Stimulated activated naive CD4-positive, alpha-beta T cell (primary cell): Measurements from ENCODE around the gene ZMIZ1.

Experiments used
- DNase-seq, 6 experiments: peaks; one replicate each; lab custom pipeline; 2025; lab: John Stamatoyannopoulos, UW

The ZMIZ1 gene

DNA sequence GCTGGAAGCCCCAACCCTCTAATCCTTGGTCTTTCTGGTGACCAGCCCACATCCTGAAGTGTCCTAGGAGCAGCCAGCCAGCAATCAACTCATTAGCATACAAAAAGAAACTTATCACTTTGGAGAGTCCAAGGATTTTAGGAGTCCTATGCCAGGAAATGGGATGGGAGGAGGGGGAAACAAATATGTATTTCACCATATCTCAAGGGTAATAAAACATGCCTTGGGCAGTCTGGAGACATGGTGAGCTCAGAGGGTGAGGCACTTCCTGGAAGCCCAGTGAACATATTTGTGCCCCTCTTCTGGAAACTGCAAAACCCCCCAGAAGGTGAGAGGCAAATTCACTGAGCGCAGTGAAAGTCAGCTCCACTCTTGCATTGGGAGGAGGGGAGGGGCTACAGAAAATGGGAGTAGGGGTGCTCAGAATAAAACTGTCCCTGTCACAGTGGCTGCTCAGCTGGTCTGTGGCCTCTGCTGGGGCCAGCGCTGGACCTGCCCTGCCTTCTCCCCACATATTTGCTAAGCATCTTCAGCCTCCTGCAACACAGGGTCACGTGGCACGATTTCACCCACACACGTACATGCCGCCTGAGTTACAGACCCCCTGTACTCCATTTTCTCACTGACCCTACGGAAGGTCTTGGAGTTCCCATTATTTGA is 17.7 kb upstream of the ZMIZ1 start:
- no peak for DNase-seq

DNA sequence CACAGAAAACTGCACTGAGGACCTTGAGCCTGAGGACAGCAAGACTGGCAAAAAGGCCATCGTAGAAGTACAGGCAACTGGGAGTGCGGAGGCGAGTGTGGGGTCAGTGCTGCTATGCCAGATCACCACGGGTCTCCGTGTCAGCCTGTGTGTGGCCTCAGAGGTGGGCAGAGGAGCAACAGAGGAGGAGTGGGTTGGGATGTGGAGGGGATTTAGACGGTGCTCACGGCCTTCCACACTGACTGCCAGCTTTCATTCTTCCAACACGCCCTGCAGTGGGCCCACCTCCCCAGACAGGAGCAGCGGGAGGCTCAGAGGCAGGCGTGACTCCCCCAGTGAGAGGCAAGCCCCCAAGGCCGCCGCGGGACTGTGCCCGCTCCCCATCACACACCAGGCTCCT is 17.0 kb upstream of the ZMIZ1 start:
- DNase-seq, result no peak

- DNase-seq, result peak; percentile 25 to 66 (median 42)
These were observed 16.3 kb upstream of the ZMIZ1 start for GRCh38 chr10:79052291-79053080.

DNA sequence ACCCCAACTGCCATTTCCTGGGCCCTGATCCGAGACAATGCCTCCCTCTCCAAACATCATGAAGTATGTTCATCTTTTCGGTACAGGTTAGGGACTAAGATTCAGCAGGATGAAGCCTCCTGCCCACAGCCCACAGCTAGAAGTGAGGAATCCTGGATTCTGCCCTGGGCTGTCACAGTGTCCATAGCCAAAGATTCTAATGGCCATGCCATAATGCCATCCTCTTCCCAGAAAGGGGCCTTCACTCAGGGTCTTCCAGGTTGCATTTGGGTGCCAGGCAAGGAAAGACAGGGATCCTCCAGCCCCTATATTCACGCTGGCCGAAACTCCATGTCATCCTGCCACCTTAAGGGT is 15.7 kb upstream of the ZMIZ1 start:
- DNase-seq, result no peak

DNA sequence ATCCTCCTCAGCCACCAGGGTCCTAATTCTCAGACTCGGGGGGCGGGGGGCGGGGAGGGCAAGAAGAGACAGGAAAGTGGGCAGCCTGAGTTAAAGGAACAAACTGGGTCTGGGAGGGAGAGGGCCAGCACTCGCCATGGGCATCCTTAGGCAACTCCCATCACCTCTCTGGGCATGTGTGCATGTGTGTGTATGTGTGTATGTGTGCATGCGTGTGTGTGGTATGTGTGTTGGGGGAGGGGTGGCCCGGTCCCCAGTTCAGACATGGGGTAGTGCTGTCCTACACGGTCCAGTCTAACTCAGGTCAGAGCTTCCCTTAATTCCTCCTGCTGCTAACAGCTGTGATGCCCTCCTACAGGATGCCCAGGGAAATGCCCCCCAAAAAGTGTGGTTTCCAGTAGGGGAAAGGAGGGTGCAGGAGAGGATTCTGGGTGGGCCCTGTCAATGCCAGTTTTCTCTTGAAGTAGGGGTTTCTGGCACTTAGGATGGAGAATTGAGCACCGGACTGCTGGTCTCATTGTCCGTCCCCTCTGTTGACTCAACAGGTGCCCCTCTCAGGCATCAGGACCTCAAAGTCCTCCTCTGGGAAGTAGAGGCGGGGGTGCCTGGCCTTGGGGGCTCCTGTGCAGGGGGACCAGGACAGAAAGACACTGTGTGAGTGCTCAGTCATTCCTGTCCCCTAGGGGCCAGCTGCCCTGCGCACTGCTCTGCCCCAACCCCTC is 15.1 kb upstream of the ZMIZ1 start:
- no peak for DNase-seq

GRCh38 chr10:79054203-79055099 is 14.3 kb upstream of the ZMIZ1 start:
- DNase-seq, result no peak

DNA sequence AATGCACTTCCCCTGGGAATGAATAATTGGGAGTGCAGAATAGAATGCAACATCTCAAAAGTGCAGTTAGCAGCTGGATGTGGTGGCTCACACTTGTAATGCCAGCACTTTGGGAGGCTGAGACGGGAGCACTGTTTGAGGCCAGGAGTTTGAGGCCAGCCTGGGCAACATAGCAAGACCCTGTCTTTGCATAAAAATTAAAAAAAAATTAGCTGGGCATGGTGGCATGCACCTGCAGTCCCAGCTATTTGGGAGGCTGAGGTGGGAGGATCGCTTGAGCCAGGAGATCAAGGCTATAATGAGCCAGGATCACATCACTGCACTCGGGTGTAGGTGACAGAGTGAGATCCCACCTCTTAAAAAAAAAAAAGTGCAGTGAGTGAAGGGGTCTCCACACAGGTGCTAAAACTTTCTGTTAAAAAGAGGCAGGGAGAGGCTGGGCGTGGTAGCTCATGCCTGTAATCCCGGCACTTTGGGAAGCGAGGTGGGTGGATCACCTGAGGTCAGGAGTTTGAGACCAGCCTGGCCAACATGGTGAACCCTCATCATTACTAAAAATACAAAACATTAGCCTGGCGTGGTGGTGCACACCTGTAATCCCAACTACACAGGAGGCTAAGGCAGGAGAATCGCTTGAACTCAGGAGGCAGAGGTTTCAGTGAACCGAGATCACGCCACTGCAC is 13.5 kb upstream of the ZMIZ1 start:
- DNase-seq, result no peak

- DNase-seq, result no peak
These were observed 12.9 kb upstream of the ZMIZ1 start for GRCh38 chr10:79055892-79056291.

- no peak for DNase-seq
These were observed 12.4 kb upstream of the ZMIZ1 start for GRCh38 chr10:79056361-79056735.

- no peak for DNase-seq
These were observed 11.9 kb upstream of the ZMIZ1 start for GRCh38 chr10:79056736-79057391.

GRCh38 chr10:79057481-79058275 is 11.1 kb upstream of the ZMIZ1 start:
- no peak for DNase-seq

DNA sequence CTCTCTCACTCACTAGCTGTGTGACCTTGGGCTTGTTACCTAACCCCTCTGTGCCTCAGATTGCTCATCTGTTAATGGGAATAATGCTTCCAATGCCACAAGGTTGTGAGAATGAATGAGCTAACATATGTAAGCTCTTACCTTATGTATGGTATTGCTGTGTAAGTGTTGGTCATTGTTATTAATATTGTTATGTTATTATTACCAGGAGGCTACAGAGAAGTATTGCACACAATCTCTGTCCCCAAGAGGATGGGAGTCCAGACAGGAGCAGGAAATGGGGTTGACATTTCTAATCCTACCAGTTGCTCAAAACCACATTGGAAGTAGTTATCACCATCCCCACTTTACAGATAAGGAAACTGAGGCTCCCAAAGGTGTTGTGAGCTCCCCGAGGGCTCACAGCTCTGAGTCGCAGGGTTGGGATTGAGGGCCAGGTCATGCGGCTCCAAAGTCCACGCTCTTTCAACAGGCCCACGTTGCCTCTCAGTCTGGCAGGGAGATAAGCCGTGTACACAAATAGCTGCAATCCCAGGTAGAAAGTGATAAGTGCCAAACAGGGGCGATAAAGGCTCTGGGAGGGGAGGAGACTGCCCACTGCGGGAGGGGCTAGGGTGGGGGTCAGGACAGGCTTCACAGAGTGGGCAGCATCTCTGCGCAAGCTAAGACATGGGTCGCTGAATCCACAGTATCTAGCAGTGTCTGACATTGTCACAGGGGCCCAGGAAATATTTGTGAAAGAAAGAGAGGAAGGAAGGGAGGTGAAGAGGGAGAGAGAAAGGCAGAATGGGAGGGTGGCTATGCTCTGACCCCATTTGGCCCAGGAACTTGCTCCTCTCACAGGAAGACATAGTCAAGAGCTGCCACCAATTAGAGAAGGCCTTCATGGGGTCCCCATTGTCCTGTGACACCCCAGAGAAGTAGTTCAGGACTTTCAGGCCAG is 9.6 kb upstream of the ZMIZ1 start:
- DNase-seq, result no peak

GRCh38 chr10:79059859-79060379 is 8.8 kb upstream of the ZMIZ1 start:
- DNase-seq, result no peak

DNA sequence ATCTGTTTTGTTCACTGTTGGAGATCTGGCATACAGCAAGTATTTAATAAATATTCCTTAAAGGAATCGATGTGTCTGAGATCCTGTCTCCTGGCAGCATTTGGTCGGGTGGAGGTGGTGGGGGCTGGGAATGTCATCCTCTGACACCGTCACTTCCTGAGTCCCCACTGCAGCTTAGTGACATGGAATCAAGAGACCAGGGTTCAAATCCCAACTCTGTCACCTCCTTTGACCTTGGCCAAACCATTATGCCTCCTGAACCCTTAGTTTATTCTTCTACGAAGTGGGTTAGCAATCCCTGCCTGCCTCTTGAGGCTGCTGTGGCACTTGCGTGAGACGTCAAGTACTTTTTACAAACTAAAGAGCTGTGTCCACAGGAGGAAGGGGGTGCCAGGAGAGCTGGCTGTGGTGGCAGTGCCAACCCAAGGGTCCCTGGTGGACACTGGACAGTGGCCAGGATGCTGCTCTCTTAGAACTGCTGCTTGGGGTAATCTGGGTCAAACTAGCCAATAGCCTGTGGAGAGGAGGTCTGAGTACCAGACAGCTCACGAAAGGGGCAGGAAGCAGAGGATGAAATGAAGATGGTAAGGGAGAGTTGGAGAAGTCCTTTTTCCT is 8.0 kb upstream of the ZMIZ1 start:
- DNase-seq, result no peak

DNA sequence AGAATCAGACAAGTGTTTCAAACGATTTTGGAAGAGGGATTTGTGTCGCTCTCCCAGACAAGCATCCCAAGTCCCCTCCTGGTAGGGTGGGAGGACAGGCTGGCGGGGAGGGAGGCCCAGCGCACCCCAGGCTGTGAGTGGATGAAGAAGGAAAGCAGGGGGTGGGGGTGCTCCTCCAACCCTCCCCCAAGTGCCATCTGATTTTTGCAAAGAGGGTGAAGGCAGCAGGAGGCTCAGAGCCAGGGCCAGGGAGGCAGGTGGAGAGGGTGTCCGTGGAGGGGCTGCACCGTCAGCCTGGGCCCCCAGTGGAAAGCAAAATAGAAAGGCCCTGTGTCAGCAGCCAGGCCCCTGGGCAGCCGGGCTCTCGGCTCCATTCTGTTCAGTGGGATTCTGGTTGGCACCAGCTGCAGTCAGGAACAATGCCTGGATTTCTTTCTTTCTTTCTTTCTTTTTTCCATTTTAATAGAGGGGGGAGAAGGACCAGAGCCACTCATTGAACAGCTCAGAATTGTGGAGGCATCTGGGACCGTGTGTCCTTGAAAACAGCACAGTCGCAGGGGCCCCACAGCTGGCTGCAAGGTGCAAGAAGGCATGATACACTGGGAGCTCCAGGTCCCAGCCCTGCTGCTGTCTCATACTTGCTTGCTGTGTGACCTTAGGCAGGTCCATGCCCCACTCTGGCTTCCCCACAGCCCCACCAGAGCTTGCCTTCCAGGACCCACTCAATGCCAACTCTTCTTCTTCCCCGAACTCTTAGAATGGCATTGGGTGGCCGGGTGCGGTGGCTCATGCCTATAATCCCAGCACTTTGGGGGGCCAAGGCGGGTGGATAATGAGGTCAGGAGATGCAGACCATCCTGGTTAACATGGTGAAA is 7.1 kb upstream of the ZMIZ1 start:
- no peak for DNase-seq

- DNase-seq, result no peak
These were observed 5.7 kb upstream of the ZMIZ1 start for GRCh38 chr10:79063071-79063491.
